Sigmoid colon (tissue), 4 donors: ENCODE measurements around the gene RABGAP1L.

ENCODE experiments used
- CTCF ChIP-seq, 4 experiments: fragments of 450-650 bp in 3 of 4; fragments of 200-600 bp in 1 of 4; IDR thresholded peaks; one replicate each; pipeline ENCODE4 v1.5.1; 2016 to 2019; ENCODE audit warnings: antibody characterized with exemption in 4 of 4, mild to moderate bottlenecking in 3 of 4, moderate library complexity in 2 of 4
- EP300 ChIP-seq, 4 donors: sonication (generic); formaldehyde crosslinking; IDR thresholded peaks; one replicate each; pipeline ENCODE4 v1.6.1; 2017; ENCODE audit warnings: antibody characterized with exemption in 4 of 4
- POLR2A ChIP-seq, 2 donors: fragments of 450-650 bp; IDR thresholded peaks; one replicate each; pipeline ENCODE4 v1.6.1; 2016; ENCODE audit warnings: antibody characterized with exemption in 2 of 2, mild to moderate bottlenecking in 2 of 2, moderate library complexity in 2 of 2
- POLR2AphosphoS5 ChIP-seq, 4 donors: sonication (generic); formaldehyde crosslinking; IDR thresholded peaks; one replicate each; pipeline ENCODE4 v1.6.1; 2017; ENCODE audit warnings: antibody characterized with exemption in 4 of 4

- no peak for TF ChIP-seq CTCF (IDR thresholded peaks at IDR 0.05)
- TF ChIP-seq POLR2A (IDR thresholded peaks at IDR 0.05): no peak
- TF ChIP-seq POLR2AphosphoS5 (IDR thresholded peaks at IDR 0.05): no peak
- no peak for TF ChIP-seq EP300 (IDR thresholded peaks at IDR 0.05)
Measured at GRCh38 chr1:175036476-175036875, 877.2 kb downstream of the RABGAP1L start.
